GM19043 (cell line): ENCODE measurements around the gene HSPB1.
"Not testable (repeated sequence)": the region's sequence is repeated elsewhere in the genome, so short reads cannot be mapped to it uniquely, and the experiment has no call there.

Source experiments
- ATAC-seq: cut with Tn5 transposase; IDR thresholded peaks from one replicate; pipeline ENCODE4 v1.9.1; 2021; ENCODE audit warnings: low read depth; ENCODE audit not compliant: unreplicated experiment

The HSPB1 gene

DNA sequence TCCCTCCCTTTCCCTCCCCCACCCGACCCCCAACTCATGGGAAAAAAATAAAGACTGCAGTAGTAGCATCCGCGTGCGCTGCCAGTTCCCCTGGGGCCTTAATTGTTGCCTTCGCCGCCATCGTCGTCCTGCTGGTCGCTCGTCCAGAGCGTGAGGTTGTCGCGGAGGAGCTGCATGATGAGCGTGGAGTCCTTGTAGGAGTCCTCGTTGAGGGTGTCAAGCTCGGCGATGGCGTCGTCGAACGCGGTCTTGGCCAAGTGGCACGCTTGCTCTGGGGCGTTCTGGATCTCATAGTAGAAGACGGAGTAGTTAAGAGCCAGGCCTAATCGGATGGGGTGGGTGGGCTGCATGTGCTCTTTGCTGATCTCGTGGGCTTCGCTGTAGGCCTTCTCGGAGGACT, 27.0 kb downstream of the HSPB1 start:
- ATAC-seq = no peak

GRCh38 chr7:76330261-76330660, 27.8 kb downstream of the HSPB1 start:
- no peak for ATAC-seq

- no peak for ATAC-seq
Measured at GRCh38 chr7:76330673-76331072, 28.2 kb downstream of the HSPB1 start.

DNA sequence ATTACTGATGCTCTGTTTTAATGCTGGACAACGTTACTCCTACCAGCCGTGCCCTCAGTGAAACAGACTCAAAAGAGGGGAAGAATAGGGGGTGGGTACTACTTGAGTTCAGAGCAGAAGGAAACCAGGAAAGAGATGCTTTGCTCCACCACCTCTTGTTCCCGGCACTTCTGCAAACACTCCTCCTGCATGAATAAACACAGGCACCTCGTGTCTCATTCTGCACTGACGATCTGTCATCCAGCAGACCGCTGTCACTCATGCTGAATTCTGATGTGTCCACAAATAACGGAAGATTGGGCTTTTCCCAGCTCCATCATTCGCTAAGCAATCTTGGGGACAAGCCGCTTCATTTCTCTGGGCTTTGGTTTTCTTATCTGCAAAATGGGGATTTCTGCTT, 29.6 kb downstream of the HSPB1 start:
- ATAC-seq = no peak

- ATAC-seq = no peak
Measured at GRCh38 chr7:76333511-76334101, 31.1 kb downstream of the HSPB1 start.

DNA sequence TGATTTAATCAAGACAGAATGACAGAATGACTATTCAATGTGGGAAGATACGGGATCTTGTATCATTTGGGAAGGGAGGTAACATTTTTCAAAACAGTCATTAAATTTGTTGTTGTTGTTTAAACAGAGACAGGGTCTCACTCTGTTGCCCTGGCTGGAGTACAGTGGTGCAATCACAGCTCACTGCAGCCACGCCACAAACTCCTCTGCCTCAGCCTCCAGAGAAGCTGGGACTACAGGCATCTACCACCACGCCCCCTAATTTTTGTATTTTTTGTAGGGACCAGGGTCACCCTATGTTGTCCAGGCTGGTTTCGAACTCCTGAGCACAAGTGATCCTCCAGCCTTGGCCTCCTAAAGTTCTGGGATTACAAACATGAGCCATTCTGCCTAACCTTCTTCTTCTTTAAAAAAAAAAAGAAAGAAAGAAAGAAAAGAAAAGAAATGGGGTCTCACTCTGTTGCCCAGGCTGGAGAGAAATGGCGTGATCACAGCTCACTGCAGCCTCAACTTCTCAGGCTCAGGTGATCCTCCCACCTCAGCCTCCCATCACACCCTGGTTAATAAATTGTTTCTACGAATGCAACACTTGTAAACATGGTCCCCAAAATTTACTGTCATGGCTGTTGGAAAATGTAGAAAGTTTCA, 32.0 kb downstream of the HSPB1 start:
- ATAC-seq = no peak

DNA sequence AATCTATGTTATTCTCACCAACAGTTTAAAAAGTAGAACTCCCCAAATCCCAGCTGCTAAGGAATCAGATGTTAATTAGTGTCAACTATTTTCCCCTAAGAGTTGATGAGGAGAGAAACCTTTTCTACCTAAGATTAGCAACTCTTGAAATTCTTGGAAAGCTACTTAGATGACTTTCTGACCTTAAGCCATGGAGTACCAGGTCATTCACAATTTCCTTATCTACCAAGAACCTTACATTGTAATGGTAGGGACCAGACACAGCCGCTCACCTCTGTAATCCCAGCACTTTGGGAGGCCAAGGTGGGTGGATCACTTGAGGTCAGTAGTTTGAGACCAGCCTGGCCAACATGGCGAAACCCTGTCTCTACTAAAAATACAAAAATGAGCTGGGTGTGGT, 32.9 kb downstream of the HSPB1 start:
- ATAC-seq = not testable (repeated sequence)

DNA sequence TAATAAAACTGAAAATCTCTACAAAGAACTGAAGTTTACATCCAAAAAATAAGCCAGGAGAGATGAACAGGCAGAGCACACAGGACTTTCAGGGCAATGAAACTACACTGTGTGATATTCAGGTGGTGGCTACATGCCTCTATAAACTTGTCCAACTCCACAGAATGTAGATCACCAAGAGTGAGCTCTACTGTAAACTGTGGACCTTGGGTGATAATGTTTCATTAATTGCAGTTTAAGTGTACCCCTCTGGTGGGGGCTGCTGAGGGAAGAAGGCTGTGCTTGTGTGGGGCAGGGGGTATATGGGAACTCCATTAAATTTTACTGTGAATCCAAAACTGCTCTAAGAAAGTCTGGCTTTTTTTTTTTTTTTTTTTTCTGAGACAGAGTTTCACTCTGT, 33.6 kb downstream of the HSPB1 start:
- ATAC-seq = no peak

GRCh38 chr7:76337147-76337546, 34.7 kb downstream of the HSPB1 start:
- ATAC-seq = no peak

GRCh38 chr7:76338298-76339084, 36.0 kb downstream of the HSPB1 start:
- no peak for ATAC-seq

DNA sequence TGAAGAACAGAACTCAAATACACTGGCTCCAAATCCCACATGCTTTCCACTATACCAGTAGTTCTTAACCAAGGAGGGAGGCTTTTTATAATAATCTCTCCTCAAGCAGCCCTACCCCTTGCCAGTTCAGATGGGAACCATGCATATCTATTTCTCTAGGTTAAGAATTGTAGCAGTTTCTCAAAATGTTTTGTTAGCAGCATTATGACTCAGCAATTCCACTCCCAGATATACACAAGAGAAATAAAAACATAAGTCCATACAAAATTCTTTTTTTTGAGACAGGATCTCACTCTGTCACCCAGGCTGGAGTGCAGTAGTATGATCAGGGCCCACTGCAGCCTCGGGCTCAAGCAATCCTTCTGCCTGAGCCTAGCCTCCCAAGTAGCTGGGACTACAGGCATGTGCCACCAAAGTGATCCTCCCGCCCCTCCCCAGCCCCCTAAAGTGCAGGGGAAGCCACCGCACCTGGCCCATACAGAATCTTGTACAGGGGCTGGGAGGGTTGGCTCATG, 38.2 kb downstream of the HSPB1 start:
- no peak for ATAC-seq

DNA sequence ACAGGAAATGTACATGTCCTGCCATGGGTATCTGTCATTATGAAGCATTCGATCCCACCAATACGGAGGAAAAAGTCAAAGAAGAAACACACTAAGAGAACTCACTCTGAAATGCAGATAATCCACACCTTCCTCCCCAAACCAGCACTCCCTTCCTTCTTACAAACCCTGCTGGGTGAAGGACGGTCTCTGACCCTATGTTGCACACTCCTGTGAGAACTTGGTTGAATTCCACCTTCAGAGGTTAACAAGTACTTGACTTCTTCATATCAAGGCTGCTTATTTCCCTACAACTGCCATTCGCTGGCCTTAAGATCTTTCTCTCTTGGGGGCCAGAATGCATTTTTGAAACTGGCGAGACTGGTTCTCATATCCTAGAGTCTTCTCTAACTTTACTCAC, 39.7 kb downstream of the HSPB1 start:
- no peak for ATAC-seq

DNA sequence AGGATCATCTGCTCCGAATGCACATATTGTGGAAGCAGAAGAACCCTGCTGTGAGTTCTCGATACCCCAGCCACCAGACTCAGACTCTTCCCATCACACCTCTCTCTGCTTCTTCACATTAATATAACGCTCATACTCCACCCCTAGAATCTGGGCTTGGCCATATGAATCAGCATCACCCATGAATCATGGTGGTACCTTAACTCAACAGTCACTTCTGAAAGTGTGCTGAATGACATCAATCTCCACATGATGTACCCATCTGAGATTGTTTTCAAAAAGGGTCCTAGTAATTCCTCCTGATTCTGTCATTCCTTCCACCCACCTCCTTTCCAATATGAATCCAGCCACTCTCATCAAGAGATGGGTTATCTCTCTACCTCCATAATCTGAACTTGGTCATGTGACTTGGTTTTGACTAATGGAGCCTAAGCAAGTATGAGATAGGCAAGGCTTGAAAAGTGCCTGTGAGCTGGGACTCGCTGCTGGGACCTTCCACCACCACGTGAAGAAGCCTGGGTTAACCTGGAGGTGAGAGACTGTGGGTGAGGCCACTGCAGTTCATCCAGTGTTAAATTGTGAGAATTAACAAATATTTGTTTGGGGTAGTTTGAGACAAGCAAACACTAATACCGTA, 40.9 kb downstream of the HSPB1 start:
- no peak for ATAC-seq

GRCh38 chr7:76343931-76344321, 41.5 kb downstream of the HSPB1 start:
- ATAC-seq = no peak

DNA sequence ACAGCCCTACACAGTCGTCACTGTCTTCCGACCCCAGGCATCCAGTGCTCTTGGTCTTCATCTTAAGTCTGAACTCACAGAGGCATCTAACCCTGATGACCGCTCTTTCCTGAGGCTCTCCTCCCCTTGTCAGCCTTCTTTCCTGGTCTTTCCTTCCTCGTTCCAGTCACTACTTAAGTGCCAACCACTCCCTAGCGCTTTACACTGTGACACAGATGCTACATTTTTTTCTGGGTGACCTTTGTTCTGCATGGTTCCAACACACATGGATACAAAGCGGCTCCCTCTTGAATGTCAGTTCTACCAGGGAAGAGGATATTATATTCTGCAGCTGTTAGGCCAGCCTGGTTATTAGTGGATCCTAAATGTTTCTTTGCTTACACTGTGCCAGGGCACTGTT, 43.6 kb downstream of the HSPB1 start:
- no peak for ATAC-seq

GRCh38 chr7:76346778-76347177, 44.3 kb downstream of the HSPB1 start:
- ATAC-seq = no peak

DNA sequence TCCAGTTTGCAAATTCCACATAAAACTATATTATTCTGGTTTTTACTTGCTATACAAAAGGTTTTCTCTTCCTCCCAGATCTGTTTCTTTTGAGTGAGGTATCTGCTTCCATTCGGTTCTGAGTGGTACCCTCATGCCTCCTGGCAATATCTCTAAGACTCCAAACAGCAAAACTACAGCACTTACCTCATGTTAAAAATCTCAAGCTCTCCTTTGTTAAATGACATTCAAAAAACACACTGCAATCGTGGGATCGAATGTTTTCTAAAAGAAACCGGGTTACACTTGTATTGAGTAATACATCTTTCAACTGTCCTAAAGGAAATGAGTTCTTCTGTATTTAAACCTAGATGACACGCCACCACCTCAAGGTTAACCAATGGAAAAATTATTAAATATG, 45.2 kb downstream of the HSPB1 start:
- ATAC-seq = no peak

DNA sequence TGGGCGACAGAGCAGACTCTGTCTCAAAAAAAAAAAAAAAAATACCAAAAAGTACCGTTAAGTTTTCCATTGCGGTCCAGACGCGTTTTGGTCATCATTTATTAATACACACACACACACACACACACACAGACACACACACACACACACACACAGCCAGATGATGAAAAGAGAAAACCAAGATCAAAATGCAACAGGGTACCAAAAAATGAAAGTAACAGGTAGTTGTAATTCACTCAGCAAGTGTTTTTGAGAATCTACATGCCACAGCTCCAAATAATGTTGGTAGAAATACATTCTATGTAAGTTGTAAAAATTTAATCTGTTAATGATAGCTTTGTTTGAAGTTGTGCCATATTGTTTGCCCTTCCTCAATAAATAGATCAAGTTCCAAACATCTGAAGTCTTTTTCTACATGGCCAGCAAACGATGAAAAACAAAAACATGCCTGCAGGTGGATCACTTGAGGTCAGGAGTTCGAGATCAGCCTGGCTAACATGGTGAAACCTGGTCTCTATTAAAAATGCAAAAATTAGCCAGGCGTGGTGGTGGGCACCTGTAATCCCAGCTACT, 46.9 kb downstream of the HSPB1 start:
- ATAC-seq = no peak

DNA sequence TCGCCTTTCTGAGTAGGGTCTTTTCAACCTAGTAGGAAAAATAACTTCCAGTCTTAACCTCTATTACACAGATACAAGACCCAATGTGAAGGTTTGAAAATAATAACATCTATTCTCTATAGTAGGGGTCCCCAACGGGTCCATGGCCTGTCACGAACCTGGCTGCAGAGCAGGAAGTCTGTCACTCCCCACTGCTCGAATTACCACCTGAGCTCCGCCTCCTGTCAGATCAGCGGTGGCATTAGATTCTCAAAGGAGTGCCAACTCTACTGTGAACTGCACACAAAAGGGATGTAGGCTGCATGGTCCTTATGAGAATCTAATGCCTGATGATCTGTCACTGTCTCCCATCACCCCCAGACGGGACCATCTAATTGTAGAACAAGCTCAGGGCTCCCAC, 48.9 kb downstream of the HSPB1 start:
- no peak for ATAC-seq

- no peak for ATAC-seq
Measured at GRCh38 chr7:76352193-76352592, 49.7 kb downstream of the HSPB1 start.

DNA sequence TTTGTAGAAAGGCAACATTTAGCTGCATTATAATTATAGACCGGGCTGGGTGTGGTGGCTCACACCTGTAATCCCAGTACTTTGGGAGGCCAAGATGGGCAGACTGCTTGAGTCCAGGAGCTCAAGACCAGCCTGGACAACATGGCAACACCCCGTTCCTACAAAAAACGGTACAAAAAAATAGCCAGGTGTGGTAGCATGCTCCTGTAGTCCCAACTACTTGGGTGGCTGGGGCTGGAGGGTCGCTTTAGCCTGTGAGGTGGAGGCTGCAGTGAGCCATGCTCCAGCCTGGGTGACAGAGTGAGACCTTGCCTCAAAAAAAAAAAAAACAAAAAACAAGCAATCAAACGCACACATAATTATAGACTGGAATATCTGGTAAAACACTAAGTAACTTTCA, 51.3 kb downstream of the HSPB1 start:
- no peak for ATAC-seq
